Jurkat, Clone E6-1 (cell line): ENCODE data around the gene RPL10A. TPM values are rescaled to one million over a fixed set of nuclear protein-coding genes. Genes with fewer than 3 reads are reported as not detected.
"Not testable (repeated sequence)": the region's sequence is repeated elsewhere in the genome, so short reads cannot be mapped to it uniquely, and the experiment has no call there.

Experiments used
- DNase-seq: peaks from one replicate; pipeline ENCODE4 v3.0.0-alpha.2; 2011; ENCODE audit warnings: low read depth, low spot score
- H3K4me3 ChIP-seq: 2 replicates; pipeline ENCODE4 v1.5.1; 2011; ENCODE audit warnings: mild to moderate bottlenecking, low read length, control low read depth, moderate library complexity
- polyA plus RNA-seq: library from polyadenylated mRNA; unstranded; fragments of >200 nt; gene quantifications from one replicate; pipeline ENCODE4 v1.2.1, GENCODE V29; 2012; ENCODE audit warnings: missing spikeins; ENCODE audit not compliant: insufficient read length, insufficient read depth

RPL10A gene
- polyA plus RNA-seq = 2,481 TPM

- H3K4me3 ChIP-seq = peak within 1 kb of the TSS; percentile 94
- peak; percentile 98 for DNase-seq
Measured at GRCh38 chr6:35468181-35468979, at the start of gene RPL10A. TSS of gene RPL10A (plus strand) at chr6:35468401. CDS start at chr6:35468435, 34 bp downstream.

DNA sequence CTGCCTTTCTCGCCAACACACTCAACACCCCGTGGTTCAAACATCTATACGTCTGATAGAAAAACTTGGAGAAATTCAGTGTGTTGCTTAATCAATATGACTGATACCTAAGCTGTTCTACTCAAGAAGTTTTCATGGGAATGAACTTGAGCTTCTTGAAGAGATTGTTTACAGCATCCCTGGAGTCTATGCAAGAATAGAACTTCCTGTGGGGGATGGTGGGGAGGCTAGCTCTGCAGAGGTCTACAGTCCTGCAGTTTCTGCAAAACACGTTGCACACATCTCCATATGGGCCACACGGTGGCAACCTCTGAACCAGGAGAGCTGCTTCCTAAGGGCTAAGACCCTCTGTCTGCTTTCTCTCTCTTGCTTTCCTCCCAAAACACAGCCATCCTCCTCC, 48.8 kb upstream of the RPL10A start:
- no peak overlapping the region for H3K4me3 ChIP-seq
- peak; percentile 61 for DNase-seq

DNA sequence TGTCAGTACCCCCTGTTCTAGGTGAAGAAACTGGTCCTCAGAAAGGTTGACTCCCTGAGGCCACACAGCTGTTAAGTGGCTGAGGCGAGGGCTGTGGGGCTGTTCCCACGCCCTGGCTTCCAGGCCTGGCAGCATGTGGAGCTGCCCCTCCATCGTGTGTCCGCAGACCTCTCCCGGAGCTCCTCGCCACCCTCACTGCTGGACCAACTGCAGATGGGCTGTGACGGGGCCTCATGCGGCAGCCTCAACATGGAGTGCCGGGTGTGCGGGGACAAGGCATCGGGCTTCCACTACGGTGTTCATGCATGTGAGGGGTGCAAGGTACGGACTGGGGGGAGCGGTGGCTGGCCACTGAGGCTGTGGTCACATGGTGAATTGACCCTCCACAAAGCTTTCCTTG, 48.2 kb upstream of the RPL10A start:
- no peak overlapping the region for H3K4me3 ChIP-seq
- DNase-seq = no peak

DNA sequence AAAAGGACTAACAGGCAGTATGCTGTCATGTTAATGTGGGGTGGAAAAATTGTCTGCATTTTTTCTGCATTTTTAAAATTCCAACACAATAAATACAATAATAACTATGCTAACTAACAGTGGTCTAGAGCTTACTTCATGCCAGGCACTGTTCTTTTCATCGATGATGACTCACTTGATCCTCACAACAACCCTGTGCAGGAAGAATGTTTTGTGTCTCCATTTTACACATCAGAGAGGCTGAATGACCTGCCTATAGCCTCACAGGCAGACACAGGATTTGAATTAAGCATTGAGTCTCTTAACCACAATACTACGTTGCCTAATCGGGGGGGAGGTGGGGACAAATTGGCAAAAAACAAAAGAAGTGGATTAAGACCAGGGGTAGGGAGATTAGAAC, 42.9 kb upstream of the RPL10A start:
- no peak overlapping the region for H3K4me3 ChIP-seq
- DNase-seq = no peak

DNA sequence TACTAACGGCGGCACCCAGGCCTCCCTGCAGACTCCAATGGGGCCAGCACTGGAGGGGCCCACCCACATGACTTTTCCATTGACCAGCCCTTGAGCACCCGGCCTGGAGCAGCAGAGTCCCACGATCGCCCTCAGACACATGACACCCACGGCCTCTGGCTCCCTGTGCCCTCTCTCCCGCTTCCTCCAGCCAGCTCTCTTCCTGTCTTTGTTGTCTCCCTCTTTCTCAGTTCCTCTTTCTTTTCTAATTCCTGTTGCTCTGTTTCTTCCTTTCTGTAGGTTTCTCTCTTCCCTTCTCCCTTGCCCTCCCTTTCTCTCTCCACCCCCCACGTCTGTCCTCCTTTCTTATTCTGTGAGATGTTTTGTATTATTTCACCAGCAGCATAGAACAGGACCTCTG, 42.1 kb upstream of the RPL10A start:
- no peak overlapping the region for H3K4me3 ChIP-seq

DNA sequence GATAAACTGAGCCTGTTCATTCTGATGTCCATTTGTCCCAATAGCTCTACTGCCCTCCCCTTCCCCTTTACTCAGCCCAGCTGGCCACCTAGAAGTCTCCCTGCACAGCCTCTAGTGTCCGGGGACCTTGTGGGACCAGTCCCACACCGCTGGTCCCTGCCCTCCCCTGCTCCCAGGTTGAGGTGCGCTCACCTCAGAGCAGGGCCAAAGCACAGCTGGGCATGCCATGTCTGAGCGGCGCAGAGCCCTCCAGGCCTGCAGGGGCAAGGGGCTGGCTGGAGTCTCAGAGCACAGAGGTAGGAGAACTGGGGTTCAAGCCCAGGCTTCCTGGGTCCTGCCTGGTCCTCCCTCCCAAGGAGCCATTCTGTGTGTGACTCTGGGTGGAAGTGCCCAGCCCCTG, 40.8 kb upstream of the RPL10A start:
- no peak for DNase-seq
- H3K4me3 ChIP-seq = no peak overlapping the region

More for the DNA sequence above, 42.1 kb upstream of the RPL10A start:
- no peak for DNase-seq

- no peak overlapping the region for H3K4me3 ChIP-seq
Measured at GRCh38 chr6:35427851-35428321, 40.3 kb upstream of the RPL10A start.

DNA sequence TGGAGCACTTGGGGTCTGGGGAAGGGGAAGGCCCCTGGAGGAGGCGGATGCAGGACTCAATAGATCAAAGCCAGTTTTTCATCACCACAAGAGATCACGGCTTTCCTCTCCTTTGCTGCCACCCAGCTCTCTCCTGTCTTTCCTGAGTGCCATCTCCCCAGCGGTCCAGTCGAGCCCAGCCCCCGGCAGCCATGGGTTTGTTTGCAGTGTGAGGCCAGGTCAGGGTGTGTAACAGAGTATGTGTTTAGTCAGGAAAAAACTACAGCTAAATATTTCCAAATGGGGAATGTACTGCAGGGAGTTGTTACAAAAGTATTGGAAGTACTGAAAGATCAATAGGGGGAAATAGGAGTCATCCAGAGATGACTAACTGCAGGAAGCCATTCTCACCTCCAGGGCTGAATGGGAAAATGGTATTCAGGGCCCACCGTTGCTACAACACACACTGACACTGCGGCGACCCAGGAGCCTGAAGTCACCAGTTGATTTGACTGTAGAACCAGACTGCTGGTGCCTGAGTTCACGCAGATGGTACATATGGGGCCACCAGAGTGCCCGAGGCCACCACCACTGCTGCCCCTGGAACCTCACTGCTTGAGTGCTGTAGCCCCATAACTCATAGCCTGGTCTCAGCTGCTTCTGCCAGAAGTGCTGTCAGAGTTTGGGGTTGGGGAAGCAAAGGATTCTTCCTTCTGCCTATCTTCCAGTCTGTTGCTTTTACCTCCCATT, 39.6 kb upstream of the RPL10A start:
- no peak for DNase-seq
- H3K4me3 ChIP-seq = no peak overlapping the region

More at GRCh38 chr6:35427851-35428321, 40.3 kb upstream of the RPL10A start:
- no peak for DNase-seq

GRCh38 chr6:35429463-35429862, 38.7 kb upstream of the RPL10A start:
- DNase-seq = no peak
- H3K4me3 ChIP-seq = no peak overlapping the region

- H3K4me3 ChIP-seq = no peak overlapping the region
- no peak for DNase-seq
Measured at GRCh38 chr6:35432291-35432690, 35.9 kb upstream of the RPL10A start.

GRCh38 chr6:35432702-35433101, 35.5 kb upstream of the RPL10A start:
- H3K4me3 ChIP-seq, DNase-seq: not testable (repeated sequence)

DNA sequence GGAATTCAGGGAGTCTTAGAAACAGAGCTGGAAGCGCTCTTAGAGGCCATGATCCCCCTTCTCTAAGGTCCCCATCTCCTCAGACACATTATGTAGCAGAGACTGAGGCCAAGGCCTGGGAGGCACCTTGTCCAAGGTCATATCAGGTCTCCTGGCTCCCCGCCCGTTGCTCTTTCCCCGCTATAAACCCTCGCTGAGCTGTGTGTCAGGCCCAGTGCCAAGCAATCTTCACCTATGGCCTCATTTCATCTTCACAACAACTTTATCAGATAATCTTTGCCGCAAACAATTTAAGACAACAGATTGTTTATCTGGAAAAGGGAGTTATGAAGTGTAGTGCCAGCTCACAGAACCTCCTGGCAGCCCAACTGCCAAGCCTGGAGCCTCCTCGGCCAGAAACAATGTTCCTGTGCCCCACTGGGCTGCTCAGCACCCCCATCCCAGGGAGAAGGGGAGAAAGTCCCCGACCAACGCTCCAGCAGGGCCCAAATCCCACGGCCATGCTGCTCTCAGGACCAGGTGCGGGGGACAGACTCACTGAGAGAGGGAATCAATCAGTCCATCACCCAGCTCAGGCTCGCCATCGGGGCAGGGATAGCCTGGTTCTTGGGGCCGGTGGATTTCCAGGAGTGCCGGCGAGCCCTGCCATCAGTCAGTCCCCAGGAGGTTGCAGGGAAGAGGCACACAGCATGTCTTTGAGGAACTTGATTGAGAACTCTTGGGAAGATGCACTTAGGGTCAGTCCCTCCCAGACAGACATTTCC, 32.9 kb upstream of the RPL10A start:
- no peak for DNase-seq
- no peak overlapping the region for H3K4me3 ChIP-seq

DNA sequence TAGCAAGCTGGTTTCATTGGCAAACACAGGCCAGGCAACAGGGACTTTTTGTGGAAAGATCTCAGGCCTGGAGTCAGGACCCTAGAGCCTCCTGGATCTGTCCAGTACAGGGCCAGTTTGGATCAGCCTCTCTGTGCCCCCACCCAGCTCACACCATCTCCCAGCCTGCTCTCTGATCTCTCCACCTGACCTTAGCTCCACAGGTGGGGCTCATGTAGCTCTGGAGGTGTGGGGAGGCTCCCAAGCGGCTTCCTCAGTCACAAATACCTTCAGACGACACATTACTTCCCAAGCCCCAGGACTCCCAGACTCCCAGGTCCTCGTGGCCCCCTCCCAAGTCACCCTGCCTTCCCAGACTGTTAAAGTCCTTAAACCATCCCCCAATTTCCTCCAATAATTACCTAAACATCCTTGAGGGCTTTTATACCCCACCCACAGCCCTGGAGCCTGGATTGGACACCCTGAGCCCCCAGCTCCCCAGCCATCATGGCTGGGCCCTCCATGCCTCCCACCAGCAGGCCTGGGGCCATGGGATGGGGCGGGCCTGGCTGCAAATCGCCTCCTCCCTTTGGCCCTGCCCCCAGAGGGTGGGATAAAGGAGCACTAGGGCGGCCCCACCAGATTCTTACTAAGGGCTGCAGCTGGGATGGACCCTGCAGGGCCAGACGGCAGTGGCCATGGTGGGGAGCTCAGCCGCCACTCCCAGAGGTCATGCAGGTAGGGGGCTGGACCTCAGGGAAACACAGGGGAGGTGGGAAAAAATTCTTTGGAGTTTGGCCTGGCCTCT, 31.9 kb upstream of the RPL10A start:
- no peak for DNase-seq
- no peak overlapping the region for H3K4me3 ChIP-seq

GRCh38 chr6:35438378-35439065, 29.7 kb upstream of the RPL10A start:
- H3K4me3 ChIP-seq, DNase-seq: not testable (repeated sequence)

DNA sequence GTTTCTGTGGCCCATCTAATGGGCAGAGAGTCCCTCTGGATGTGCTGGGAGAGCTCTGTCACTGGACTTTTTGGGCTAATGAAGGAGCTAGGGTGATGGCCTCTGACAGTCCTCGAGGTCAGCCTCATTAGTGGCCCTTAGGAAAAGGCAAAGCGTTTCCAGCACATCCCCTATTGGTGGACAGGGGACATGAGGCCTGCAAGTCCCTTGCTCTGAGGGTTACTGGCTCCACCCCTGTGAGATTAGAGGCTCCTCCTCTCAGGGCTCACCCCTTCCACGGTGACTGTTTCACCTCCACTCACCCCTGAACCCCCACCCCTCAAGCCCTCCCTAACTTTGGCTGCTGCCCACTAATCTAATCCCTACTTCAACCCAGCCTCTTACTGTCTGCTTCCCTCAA, 28.9 kb upstream of the RPL10A start:
- DNase-seq = no peak
- no peak overlapping the region for H3K4me3 ChIP-seq

- DNase-seq = no peak
- H3K4me3 ChIP-seq = no peak overlapping the region
Measured at GRCh38 chr6:35441205-35441604, 27.0 kb upstream of the RPL10A start.

- H3K4me3 ChIP-seq = no peak overlapping the region
- no peak for DNase-seq
Measured at GRCh38 chr6:35441642-35442041, 26.6 kb upstream of the RPL10A start.

- H3K4me3 ChIP-seq = no peak overlapping the region
- no peak for DNase-seq
Measured at GRCh38 chr6:35442693-35443092, 25.5 kb upstream of the RPL10A start.
